ENCODE results near the gene STEAP4. TPM values are rescaled to one million over a fixed set of nuclear protein-coding genes. Genes with fewer than 3 reads are reported as not detected.
"Not testable (repeated sequence)": the region's sequence is repeated elsewhere in the genome, so short reads cannot be mapped to it uniquely, and the experiment has no call there.

Gene STEAP4
- total and polyA plus RNA-seq, 12 donors: 0.33 to 338 (median 200) TPM

DNA sequence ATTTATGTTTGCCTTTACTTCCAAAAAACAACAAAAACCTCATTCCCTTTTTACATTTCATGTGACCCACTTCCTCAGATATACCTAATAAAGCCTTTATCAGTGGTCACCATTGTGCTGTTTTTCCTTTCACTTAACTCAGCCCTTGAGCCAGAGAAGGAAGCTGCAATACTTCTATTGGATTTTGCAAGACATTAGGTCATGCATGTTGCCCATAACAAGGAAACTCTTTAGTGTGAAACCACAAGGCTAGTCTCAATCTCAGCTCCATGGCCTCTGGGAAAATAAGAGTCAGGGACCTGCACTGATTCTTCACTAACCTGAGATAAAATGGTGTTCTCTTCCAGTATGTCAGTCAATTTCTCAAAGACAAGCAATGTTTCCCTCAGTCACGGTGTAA lies 27.8 kb downstream of the STEAP4 start:
- no peak for DNase-seq
- Histone ChIP-seq H3K36me3 (replicated peaks in 1 of 2) (peaks cover 0 to 5% of the 10 kb centered on the region in 2 donors), H3K4me1 (replicated peaks in 1 of 2) (peaks cover 0 to 11% of the 10 kb centered on the region in 2 donors), H3K9me3 (replicated peaks in 1 of 3) (no peaks in the 10 kb centered on the region), H3K27ac (no peak overlapping the region), H3K4me3 (no peak overlapping the region), H3K27me3 (no peaks in the 10 kb centered on the region)
- intact Hi-C loops (cut with DNase I): no loop called here
- TF ChIP-seq POLR2A (IDR thresholded peaks at IDR 0.05): no peak
- TF ChIP-seq, protein P1, sequence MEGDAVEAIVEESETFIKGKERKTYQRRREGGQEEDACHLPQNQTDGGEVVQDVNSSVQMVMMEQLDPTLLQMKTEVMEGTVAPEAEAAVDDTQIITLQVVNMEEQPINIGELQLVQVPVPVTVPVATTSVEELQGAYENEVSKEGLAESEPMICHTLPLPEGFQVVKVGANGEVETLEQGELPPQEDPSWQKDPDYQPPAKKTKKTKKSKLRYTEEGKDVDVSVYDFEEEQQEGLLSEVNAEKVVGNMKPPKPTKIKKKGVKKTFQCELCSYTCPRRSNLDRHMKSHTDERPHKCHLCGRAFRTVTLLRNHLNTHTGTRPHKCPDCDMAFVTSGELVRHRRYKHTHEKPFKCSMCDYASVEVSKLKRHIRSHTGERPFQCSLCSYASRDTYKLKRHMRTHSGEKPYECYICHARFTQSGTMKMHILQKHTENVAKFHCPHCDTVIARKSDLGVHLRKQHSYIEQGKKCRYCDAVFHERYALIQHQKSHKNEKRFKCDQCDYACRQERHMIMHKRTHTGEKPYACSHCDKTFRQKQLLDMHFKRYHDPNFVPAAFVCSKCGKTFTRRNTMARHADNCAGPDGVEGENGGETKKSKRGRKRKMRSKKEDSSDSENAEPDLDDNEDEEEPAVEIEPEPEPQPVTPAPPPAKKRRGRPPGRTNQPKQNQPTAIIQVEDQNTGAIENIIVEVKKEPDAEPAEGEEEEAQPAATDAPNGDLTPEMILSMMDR (IDR thresholded peaks at IDR 0.05): no peak
- WGBS, 4 donors: 91 to 96% (median 93%) methylated on average over 1 of the region's 1 CpG

GRCh38 chr7:88276605-88277153 lies 30.0 kb downstream of the STEAP4 start:
- H3K9me3 ChIP-seq (replicated peaks in 1 of 3): no peaks in the 10 kb centered on the region
- intact Hi-C loops (cut with DNase I): no loop called here
- no peaks in the 10 kb centered on the region for H3K27me3 ChIP-seq
- no peaks in the 10 kb centered on the region for H3K36me3 ChIP-seq (replicated peaks in 1 of 2)
- no peak for DNase-seq
- H3K27ac ChIP-seq: no peak overlapping the region
- H3K4me1 ChIP-seq (replicated peaks in 1 of 2): peaks cover 0 to 11% of the 10 kb centered on the region in 2 donors
- no peak overlapping the region for H3K4me3 ChIP-seq
- TF ChIP-seq POLR2A (IDR thresholded peaks at IDR 0.05): no peak
- TF ChIP-seq, protein P1 (IDR thresholded peaks at IDR 0.05): no peak
- 93 to 95% (median 94%) methylated on average over 3 of the region's 3 CpGs for WGBS, 4 donors

- WGBS, 4 donors: 69 to 77% (median 70%) methylated on average over 5 of the region's 5 CpGs
These were observed 31.8 kb downstream of the STEAP4 start for GRCh38 chr7:88274856-88275255.

GRCh38 chr7:88269586-88269985 lies 37.1 kb downstream of the STEAP4 start:
- H3K27ac ChIP-seq: no peak overlapping the region
- WGBS, 4 donors: 71 to 79% (median 77%) methylated on average over 3 of the region's 3 CpGs
- no peaks in the 10 kb centered on the region for H3K9me3 ChIP-seq (replicated peaks in 1 of 3)
- no peak overlapping the region for H3K4me3 ChIP-seq
- no peak for DNase-seq
- H3K4me1 ChIP-seq (replicated peaks in 1 of 2): peaks cover 0 to 2% of the 10 kb centered on the region in 2 donors
- no peaks in the 10 kb centered on the region for H3K36me3 ChIP-seq (replicated peaks in 1 of 2)
- TF ChIP-seq, protein P1 (IDR thresholded peaks at IDR 0.05): no peak
- no peak for TF ChIP-seq POLR2A (IDR thresholded peaks at IDR 0.05)
- H3K27me3 ChIP-seq: no peaks in the 10 kb centered on the region
- intact Hi-C loops (cut with DNase I): no loop called here

More at GRCh38 chr7:88274856-88275255, 31.8 kb downstream of the STEAP4 start:
- peak in 4 of 7 donors; percentile 10 to 60 (median 30) for DNase-seq
- H3K27me3 ChIP-seq; H3K4me3 ChIP-seq; H3K27ac ChIP-seq; H3K9me3 ChIP-seq (replicated peaks in 1 of 3); H3K36me3 ChIP-seq (replicated peaks in 1 of 2); intact Hi-C loops (cut with DNase I): not testable (repeated sequence)
- H3K4me1 ChIP-seq (replicated peaks in 1 of 2): peaks cover 0 to 11% of the 10 kb centered on the region in 2 donors

DNA sequence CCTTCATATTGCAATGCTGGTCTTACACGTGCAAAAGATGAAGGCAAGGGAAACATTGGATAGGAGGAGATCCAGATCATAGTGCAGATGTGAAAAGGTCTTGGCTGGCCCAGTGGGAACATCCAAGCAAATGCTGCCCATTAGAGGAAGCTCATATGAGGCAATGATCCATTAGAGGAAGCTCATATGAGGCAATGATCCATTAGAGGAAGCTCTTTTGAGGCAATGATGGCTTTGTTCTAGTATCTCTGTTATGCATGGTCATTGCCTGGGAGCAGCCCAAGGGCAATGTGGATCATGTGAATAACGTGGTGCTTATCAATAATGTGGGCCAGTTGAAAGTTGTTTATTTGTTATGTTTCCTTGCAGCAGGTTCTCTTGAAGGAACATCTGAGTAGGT lies 37.8 kb downstream of the STEAP4 start:
- Histone ChIP-seq H3K36me3 (replicated peaks in 1 of 2) (no peaks in the 10 kb centered on the region), H3K4me3 (no peak overlapping the region), H3K27ac (no peak overlapping the region), H3K9me3 (replicated peaks in 1 of 3) (no peaks in the 10 kb centered on the region), H3K27me3 (no peaks in the 10 kb centered on the region), H3K4me1 (replicated peaks in 1 of 2) (peaks cover 0 to 5% of the 10 kb centered on the region in 2 donors)
- WGBS, 4 donors: 37 to 43% (median 41%) methylated on average over 2 of the region's 2 CpGs
- TF ChIP-seq, protein P1 (IDR thresholded peaks at IDR 0.05): no peak
- no peak for TF ChIP-seq POLR2A (IDR thresholded peaks at IDR 0.05)
- intact Hi-C loops (cut with DNase I): no loop called here
- peak in 1 of 7 donors; percentile 17 for DNase-seq
